Measurements from ENCODE around the gene CCT6A. TPM values are rescaled to one million over a fixed set of nuclear protein-coding genes. Genes with fewer than 3 reads are reported as not detected.
A peak's percentile ranks its signal among the peaks of the same experiment; 100 is the strongest.
"Not testable (repeated sequence)": the region's sequence is repeated elsewhere in the genome, so short reads cannot be mapped to it uniquely, and the experiment has no call there.

CCT6A gene
- polyA plus RNA-seq, 12 donors, result 115 to 177 (median 153) TPM; not detected in 1

DNA sequence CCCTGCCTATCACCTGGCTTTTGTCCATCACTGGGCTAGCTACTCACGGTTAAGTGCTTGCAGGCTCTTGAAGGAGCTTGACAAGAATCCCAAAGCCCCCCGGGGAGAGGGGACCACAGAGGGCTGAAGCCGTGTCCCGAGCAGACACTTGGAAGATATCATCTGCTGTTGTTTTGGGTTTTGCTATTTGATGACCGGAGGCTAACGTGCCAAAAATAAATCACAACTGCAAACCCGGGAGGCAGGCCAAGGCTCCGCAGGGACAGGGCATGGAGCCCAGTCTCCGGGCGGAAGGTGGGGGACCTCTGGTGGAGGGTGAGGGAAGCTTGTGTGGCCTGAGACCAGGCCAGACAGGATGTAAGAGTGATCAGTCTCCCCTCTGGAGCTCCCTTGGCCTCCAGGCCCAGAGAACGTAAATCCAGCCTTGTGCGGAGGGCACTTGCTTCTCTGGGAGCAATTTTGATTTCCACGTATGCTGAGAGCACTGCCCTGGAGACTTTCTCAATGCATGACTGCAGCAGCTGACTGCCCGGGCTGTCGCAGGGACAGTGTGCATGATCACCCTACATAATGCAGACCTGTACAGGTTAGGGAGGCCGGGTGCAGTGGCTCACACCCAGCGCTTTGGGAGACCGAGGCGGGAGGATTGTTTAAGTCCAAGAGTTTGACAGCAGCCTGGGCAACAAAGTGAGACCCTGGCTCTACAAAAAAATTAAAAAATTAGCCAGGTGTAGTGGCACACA, 41.4 kb downstream of the CCT6A start, which contains the start of gene PHKG1:
PHKG1 (minus strand) TSS at position 164 of the 743 bp plus-strand sequence. CDS start 4,011 bp downstream, outside the sequence.
- peak; percentile 83 for DNase-seq

DNA sequence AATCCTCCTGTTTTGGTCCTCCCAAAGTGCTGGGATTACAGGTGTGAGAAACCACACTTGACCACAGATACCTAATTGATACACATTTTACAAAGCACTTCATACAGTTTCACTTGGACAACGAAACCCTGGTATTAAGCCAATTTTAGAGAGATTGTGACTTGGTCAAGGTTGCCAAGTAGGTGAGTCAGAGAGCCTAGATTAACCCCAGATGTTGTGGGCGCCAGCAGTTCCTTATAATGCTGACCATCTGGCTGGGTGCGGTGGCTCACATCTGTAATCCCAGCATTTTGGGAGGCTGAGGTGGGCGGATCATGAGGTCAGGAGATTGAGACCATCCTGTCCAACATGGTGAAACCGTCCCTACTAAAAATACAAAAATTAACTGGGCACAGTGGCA, 46.1 kb downstream of the CCT6A start:
- peak; percentile 25 for DNase-seq

DNA sequence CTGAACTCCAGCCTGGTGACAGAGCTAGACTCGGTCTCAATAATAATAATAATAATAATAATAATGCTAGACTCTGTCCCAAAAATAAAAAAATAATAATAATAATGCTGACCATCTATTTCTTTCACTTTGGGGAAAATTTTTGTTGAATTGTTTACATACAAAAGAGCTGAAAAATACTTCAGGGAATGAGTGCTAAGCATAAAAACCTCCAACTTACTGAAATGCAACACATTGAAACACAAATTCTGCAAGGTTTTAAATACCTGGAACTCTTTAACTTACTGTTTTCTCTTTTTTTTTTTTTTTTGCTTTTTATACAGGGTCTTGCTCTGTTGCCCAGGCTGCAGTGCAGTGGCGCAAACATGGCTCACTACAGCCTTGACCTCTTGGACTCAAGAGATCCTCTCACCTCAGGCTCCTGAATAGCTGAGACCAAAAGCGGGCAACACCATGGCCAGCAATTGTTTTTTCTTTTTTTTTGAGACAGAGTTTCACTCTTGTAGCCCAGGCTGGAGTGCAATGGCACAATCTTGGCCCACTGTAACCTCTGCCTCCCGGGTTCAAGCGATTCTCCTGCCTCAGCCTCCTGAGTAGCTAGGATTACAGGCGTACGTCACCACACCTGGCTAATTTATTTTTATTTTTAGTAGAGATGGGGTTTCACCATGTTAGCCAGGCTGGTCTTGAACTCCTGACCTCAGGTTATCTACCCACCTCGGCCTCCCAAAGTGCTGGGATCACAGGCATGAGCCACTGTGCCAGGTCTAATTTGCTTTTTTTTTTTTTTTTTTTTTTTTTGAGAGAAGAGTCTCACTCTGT, 46.8 kb downstream of the CCT6A start:
- DNase-seq, result not testable (repeated sequence)

DNA sequence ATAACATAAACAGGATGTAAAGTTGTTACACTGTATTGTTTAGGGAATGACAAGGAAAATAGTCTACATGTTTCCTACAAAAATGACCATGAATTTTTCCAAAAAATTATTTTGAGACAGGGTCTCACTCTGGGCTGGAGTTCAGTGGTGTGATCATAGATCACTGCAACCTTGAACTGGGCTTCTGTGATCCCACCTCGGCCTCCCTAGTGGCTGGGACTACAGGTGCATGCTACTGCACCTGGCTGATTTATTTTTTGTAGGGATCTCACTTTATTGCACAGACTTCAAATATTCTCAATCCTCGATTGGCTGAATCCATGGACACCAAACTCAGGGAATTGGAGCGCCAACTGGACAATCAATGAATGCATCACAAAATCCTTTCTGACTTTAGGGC, 48.1 kb downstream of the CCT6A start:
- DNase-seq, result no peak

DNA sequence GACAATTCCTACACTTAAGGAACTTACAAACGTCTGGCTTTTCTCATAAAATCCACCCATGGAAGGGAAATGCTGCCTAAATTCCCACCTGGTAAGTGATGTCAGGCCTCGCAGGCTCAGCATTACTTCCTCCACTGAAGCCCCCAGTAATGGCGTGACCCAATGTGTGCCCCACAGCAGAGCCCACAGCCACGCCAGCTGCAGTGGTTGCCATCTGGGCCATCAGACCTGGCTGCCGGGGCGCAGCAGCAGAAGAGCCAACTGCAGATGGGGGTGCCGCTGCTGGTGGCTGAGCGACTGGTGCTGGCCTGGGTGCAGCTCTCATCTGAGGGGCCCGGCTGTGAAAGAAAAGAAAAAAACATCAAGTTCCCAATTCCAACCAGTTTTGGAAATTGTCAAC, 52.6 kb downstream of the CCT6A start:
- not testable (repeated sequence) for DNase-seq

DNA sequence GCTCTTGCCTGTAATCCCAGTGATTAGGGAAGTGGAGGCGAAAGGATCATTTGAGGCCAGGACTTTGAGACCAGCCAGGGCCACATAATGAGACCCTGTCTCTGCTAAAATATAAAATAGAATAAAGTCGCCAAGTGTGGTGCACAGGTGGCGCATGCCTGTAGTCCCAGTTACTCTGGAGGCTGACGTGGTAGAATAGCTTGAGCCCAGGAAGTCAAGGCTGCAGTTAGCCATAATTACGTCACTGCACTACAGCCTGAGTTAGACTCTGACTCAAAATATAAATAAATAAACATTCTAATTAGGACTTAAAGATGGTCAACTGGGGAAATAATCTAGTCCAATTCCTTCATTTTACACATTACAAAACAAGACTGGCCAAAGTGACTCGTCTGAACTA, 53.9 kb downstream of the CCT6A start:
- DNase-seq, result peak; percentile 22

DNA sequence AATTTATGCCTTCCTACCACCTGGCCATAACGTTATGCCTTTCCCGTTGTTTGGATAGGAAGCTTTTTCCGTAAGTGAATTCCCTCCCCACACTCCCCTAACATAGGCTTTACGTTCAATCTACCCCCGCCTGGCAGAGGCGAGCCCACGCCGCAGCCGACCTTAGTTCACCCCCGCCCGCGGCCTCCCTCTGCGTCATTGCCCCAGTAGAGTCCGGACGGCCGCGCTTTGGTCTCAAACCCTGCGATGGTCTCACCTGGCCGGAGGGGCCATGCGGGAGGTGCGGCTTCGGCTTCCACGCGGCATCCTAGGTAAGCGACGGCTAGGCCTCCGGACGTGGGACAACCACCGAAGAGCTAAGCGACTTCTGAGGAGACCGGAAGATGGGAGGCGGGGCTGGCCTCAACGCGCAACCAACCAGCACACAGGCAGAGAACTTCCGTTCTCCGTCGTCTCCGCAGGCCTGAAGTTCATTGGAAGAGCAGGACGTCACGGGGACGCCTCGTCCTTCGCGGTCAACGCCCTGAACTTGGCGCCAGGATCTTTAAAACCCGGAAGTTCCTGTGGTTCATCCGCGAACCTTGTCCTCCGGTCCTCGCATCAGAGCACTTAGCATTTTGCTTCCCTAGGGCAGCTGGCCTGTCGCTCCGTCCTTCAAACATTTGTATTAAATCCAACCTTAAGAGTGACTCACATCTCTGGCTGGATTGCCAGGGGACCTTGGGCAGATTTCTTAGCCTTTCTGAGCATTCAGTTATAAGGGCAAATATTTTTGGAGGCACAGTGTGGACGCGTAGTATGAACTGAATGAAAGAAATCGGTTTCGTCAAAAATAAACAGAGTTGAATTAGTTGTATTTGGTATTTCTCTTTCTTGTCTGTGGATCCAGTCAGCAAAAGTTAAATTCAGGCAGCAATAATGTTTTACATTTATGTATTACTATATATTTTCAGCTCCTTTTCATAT, 54.8 kb downstream of the CCT6A start, which contains the start of gene CHCHD2:
CHCHD2 (minus strand) TSS at position 369 of the 966 bp plus-strand sequence; CDS start at position 306, 63 bp downstream.
- peak; percentile 99 for DNase-seq

DNA sequence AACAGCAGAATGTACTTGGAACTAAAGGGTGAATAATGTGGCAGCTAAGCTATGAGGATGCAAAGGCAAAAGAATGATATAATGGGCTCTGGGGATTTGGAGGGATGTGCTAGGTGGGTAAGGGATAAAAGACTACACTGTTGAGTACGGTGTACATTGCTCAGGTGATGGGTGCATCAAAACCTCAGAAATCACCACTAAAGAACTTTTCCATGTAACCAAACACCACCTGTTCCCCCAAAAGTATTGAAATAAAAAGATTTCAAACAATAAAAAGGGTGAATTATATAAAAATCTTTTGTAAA, 56.3 kb downstream of the CCT6A start:
- DNase-seq, result no peak

DNA sequence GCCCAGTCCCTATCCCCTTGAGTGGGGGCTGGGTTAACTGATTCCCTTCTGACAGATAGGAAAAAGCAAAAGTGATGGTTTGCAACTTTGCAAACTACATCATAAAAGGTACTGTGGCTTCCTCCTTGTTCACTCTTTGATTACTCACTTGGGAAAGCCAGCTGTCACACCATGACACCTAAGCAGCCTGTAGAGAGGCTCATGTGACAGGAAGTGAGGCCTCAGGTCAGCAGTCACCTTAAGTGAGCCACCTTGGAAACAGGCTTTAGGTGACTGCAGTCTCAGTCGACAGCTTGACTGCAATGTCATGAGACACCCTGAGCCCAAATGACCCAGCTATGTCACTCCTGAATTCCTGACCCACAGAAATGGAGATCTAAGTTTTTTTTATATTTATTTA, 59.0 kb downstream of the CCT6A start:
- no peak for DNase-seq

DNA sequence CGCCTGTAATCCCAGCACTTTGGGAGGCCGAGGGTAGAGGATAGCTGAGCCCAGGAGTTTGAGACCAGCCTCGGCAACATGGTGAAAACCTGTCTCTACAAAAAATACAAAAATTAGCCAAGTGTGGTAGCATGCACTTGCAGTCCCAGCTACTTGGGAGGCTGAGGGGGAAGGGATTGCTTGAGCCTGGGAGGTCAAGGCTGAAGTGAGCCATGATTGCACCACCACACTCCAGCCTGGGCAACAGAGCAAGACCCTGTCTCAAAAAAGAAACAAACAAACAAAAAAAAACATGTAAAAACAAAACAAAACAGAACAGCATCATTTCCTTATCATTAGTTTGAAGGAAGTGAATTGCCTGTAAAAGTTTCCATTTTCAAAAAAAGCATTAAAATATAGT, 60.7 kb downstream of the CCT6A start:
- DNase-seq, result not testable (repeated sequence)

Other genes starting within 250 kb of the CCT6A start
- under 1 TPM in 9 of 12 donors, not detected in 3; 0.07 to 0.54 (median 0.21) TPM for gene SEPTIN14, start 189.0 kb upstream of the CCT6A start, polyA plus RNA-seq (ENCODE audit: insufficient read length in 12 of 12)
- 10 to 100 TPM in 3 of 12 donors, 1 to 10 TPM in 8, not detected in 1; 5.3 to 13.7 (median 7.1) TPM for gene ZNF713, start 164.3 kb upstream of the CCT6A start, polyA plus RNA-seq (ENCODE audit: insufficient read length in 12 of 12)
- gene MRPS17, start 99.9 kb upstream of the CCT6A start, polyA plus RNA-seq (ENCODE audit: insufficient read length in 12 of 12), result 10 to 100 TPM in 10 of 12 donors, 1 to 10 TPM in 1, not detected in 1; 5.9 to 17.7 (median 13.9) TPM
- 100 to 1,000 TPM in 5 of 12 donors, 10 to 100 TPM in 6, not detected in 1; 61.6 to 132 (median 97.8) TPM for gene NIPSNAP2, start 87.2 kb upstream of the CCT6A start, polyA plus RNA-seq (ENCODE audit: insufficient read length in 12 of 12)
- 10 to 100 TPM in 11 of 12 donors, not detected in 1; 14.4 to 30.4 (median 18.2) TPM for gene PSPH, start 321 bp upstream of the CCT6A start, polyA plus RNA-seq (ENCODE audit: insufficient read length in 12 of 12)
- 100 to 1,000 TPM in 1 of 12 donors, 10 to 100 TPM in 11; 39.8 to 715 (median 55.6) TPM for gene SUMF2, start 12.5 kb downstream of the CCT6A start, polyA plus RNA-seq (ENCODE audit: insufficient read length in 12 of 12)
- gene PHKG1, start 41.2 kb downstream of the CCT6A start, polyA plus RNA-seq (ENCODE audit: insufficient read length in 12 of 12), result 10 to 100 TPM in 11 of 12 donors, not detected in 1; 14.4 to 60.0 (median 30.4) TPM
- gene CHCHD2, start 54.7 kb downstream of the CCT6A start, polyA plus RNA-seq (ENCODE audit: insufficient read length in 12 of 12), result 100 to 1,000 TPM in 11 of 12 donors, not detected in 1; 112 to 277 (median 222) TPM
- under 1 TPM in 1 of 12 donors, not detected in 11; 0.32 TPM for gene NUPR2, start 64.7 kb downstream of the CCT6A start, polyA plus RNA-seq (ENCODE audit: insufficient read length in 12 of 12)

Measured in muscle of arm (tissue), 12 donors.